ENCODE measurements around the gene TLE2. TPM values are rescaled to one million over a fixed set of nuclear protein-coding genes. Genes with fewer than 3 reads are reported as not detected.

Gene TLE2
- total RNA-seq, 1 experiment from 2014 or later, result 13.7 TPM

- no peak for DNase-seq
- Histone ChIP-seq H3K79me2 (ENCODE audit: low read depth) (no peaks in the 10 kb centered on the region), H4K20me1 (ENCODE audit: insufficient read depth) (no peaks in the 10 kb centered on the region), H3F3A (ENCODE audit: insufficient read depth, low read depth) (no peaks in the 10 kb centered on the region), H3K9me2 (ENCODE audit: insufficient read depth) (no peaks in the 10 kb centered on the region), H3K4me1 (replicated peaks; ENCODE audit: insufficient read depth) (no peaks in the 10 kb centered on the region), H3K36me3 (ENCODE audit: low read depth) (no peaks in the 10 kb centered on the region), H3K9me3 (ENCODE audit: insufficient read depth, low read depth) (no peaks in the 10 kb centered on the region), H3K4me2 (no peak overlapping the region), H3K4me3 (no peak overlapping the region), H3K27ac (no peak overlapping the region), H3K27me3 (ENCODE audit: insufficient read depth, low read depth) (no peaks in the 10 kb centered on the region), H2AFZ (no peak overlapping the region)
- BruUV-seq (replicated peaks), result no TSS peak
- intact Hi-C loops (cut with micrococcal nuclease; ENCODE audit: unreplicated experiment), result no loop called here
- TF ChIP-seq EZH2 (IDR thresholded peaks at IDR 0.05; ENCODE audit: low read depth), result no peak
- TF ChIP-seq, protein P1, sequence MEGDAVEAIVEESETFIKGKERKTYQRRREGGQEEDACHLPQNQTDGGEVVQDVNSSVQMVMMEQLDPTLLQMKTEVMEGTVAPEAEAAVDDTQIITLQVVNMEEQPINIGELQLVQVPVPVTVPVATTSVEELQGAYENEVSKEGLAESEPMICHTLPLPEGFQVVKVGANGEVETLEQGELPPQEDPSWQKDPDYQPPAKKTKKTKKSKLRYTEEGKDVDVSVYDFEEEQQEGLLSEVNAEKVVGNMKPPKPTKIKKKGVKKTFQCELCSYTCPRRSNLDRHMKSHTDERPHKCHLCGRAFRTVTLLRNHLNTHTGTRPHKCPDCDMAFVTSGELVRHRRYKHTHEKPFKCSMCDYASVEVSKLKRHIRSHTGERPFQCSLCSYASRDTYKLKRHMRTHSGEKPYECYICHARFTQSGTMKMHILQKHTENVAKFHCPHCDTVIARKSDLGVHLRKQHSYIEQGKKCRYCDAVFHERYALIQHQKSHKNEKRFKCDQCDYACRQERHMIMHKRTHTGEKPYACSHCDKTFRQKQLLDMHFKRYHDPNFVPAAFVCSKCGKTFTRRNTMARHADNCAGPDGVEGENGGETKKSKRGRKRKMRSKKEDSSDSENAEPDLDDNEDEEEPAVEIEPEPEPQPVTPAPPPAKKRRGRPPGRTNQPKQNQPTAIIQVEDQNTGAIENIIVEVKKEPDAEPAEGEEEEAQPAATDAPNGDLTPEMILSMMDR (conservative IDR thresholded peaks at IDR 0.05), result no peak
- CTCF ChIA-PET, result no interaction called here
- POLR2A ChIA-PET (ENCODE audit: unreplicated experiment), result no interaction called here
These were observed 31.4 kb downstream of the TLE2 start for GRCh38 chr19:2997720-2998119.

GRCh38 chr19:2994588-2995131 is 34.4 kb downstream of the TLE2 start:
- Histone ChIP-seq H3K9me2 (ENCODE audit: insufficient read depth) (no peaks in the 10 kb centered on the region), H3K9me3 (ENCODE audit: insufficient read depth, low read depth) (no peaks in the 10 kb centered on the region), H3K4me1 (replicated peaks; ENCODE audit: insufficient read depth) (no peaks in the 10 kb centered on the region), H3K27ac (no peak overlapping the region), H4K20me1 (ENCODE audit: insufficient read depth) (no peaks in the 10 kb centered on the region), H3K79me2 (ENCODE audit: low read depth) (no peaks in the 10 kb centered on the region), H3F3A (ENCODE audit: insufficient read depth, low read depth) (no peaks in the 10 kb centered on the region), H3K4me3 (no peak overlapping the region), H3K36me3 (ENCODE audit: low read depth) (no peaks in the 10 kb centered on the region), H3K4me2 (no peak overlapping the region), H3K27me3 (ENCODE audit: insufficient read depth, low read depth) (no peaks in the 10 kb centered on the region), H2AFZ (no peak overlapping the region)
- TF ChIP-seq EZH2 (IDR thresholded peaks at IDR 0.05; ENCODE audit: low read depth), result no peak
- TF ChIP-seq, protein P1 (conservative IDR thresholded peaks at IDR 0.05), result no peak
- CTCF ChIA-PET, result no interaction called here
- POLR2A ChIA-PET (ENCODE audit: unreplicated experiment), result interaction anchor here (0.6 kb wide), 1 partner anchor 29 kb away, joined by 3 read pairs; no protein-coding TSS in a partner anchor
- intact Hi-C loops (cut with micrococcal nuclease; ENCODE audit: unreplicated experiment), result no loop called here
- BruUV-seq (replicated peaks), result no TSS peak
- no peak for DNase-seq

DNA sequence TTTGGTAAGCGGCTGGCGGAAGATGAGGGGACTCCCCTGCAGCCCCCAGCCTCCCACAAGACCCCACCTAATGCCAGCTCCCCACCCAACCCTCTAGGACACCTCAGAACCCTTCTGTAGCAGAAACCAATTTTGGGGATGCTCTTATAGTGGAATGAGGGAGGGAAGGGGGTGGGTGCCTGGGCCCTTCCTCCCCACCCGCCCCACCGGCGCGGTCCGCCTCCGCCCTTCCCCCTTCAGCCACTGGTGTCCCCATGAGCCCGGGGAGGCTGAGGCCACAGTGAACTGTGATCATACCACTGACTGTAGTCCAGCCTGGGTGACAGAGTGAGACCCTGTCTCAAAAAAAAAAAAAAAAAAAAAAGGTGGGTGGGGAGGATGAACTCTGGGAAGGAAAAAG is 35.5 kb downstream of the TLE2 start:
- intact Hi-C loops (cut with micrococcal nuclease; ENCODE audit: unreplicated experiment), result no loop called here
- BruUV-seq (replicated peaks), result no TSS peak

More for the DNA sequence above, 35.5 kb downstream of the TLE2 start:
- no peak for TF ChIP-seq EZH2 (IDR thresholded peaks at IDR 0.05; ENCODE audit: low read depth)
- TF ChIP-seq, protein P1 (conservative IDR thresholded peaks at IDR 0.05), result no peak
- Histone ChIP-seq H3F3A (ENCODE audit: insufficient read depth, low read depth) (no peaks in the 10 kb centered on the region), H3K4me2 (no peak overlapping the region), H3K79me2 (ENCODE audit: low read depth) (no peaks in the 10 kb centered on the region), H3K4me1 (replicated peaks; ENCODE audit: insufficient read depth) (no peaks in the 10 kb centered on the region), H3K9me3 (ENCODE audit: insufficient read depth, low read depth) (no peaks in the 10 kb centered on the region), H3K9me2 (ENCODE audit: insufficient read depth) (no peaks in the 10 kb centered on the region), H3K4me3 (no peak overlapping the region), H3K27ac (no peak overlapping the region), H2AFZ (no peak overlapping the region), H3K36me3 (ENCODE audit: low read depth) (no peaks in the 10 kb centered on the region), H3K27me3 (ENCODE audit: insufficient read depth, low read depth) (no peaks in the 10 kb centered on the region), H4K20me1 (ENCODE audit: insufficient read depth) (no peaks in the 10 kb centered on the region)
- POLR2A ChIA-PET (ENCODE audit: unreplicated experiment), result no interaction called here
- DNase-seq, result no peak
- CTCF ChIA-PET, result no interaction called here

Data from PC-9 (cell line).